Natural killer cell (primary cell): ENCODE measurements around the gene ANKRD39. TPM values are rescaled to one million over a fixed set of nuclear protein-coding genes. Genes with fewer than 3 reads are reported as not detected.

Experiments used
- ATAC-seq, 3 donors: fragments of 150-1000 bp in 2 of 3; fragments of 200-7000 bp in 1 of 3; cut with Tn5 transposase; 1 replicate in 1 of 3; 2 replicates in 2 of 3; pipeline ENCODE4 v1.10.0; 2021; ENCODE audit warnings: mild to moderate bottlenecking in 2 of 3, moderate library complexity in 2 of 3
- DNase-seq, 2 donors: peaks; one replicate each; pipeline versions ENCODE4 v3.0.0 to v3.0.0-alpha.2; 2013 to 2021; ENCODE audit warnings: mixed read lengths in 1 of 2
- H3K27ac ChIP-seq: one replicate; pipeline ENCODE4 v1.5.1; 2013; ENCODE audit warnings: mild to moderate bottlenecking, low read length
- H3K27me3 ChIP-seq: one replicate; pipeline ENCODE4 v1.6.1; 2013; ENCODE audit warnings: low read length; ENCODE audit not compliant: control insufficient read depth, insufficient read depth
- H3K36me3 ChIP-seq: one replicate; pipeline ENCODE4 v1.6.1; 2013; ENCODE audit warnings: low read length; ENCODE audit not compliant: control insufficient read depth, insufficient read depth
- H3K4me1 ChIP-seq: one replicate; pipeline ENCODE4 v1.6.1; 2013; ENCODE audit warnings: low read length; ENCODE audit not compliant: control insufficient read depth, insufficient read depth
- H3K4me3 ChIP-seq: one replicate; pipeline ENCODE4 v1.5.1; 2013; ENCODE audit warnings: low read length
- H3K9me3 ChIP-seq: one replicate; pipeline ENCODE4 v1.6.1; 2013; ENCODE audit warnings: low read length; ENCODE audit not compliant: control insufficient read depth, insufficient read depth
- H3K27ac Mint-ChIP-seq, 2 donors: one replicate each; pipeline ENCODE4 v1.8.0; 2022; ENCODE audit warnings: mild to moderate bottlenecking in 2 of 2, mixed read lengths in 2 of 2, moderate library complexity in 1 of 2
- H3K27me3 Mint-ChIP-seq, 2 donors: one replicate each; pipeline ENCODE4 v1.8.0; 2022; ENCODE audit warnings: low read depth in 2 of 2, mixed read lengths in 2 of 2
- H3K36me3 Mint-ChIP-seq: one replicate; pipeline ENCODE4 v1.8.0; 2022; ENCODE audit warnings: mixed read lengths
- H3K4me1 Mint-ChIP-seq, 2 donors: one replicate each; pipeline ENCODE4 v1.8.0; 2022; ENCODE audit warnings: mixed read lengths in 2 of 2
- H3K4me3 Mint-ChIP-seq: one replicate; pipeline ENCODE4 v1.8.0; 2022; ENCODE audit warnings: mild to moderate bottlenecking, moderate library complexity, mixed read lengths
- H3K9me3 Mint-ChIP-seq, 2 donors: one replicate each; pipeline ENCODE4 v1.8.0; 2022; ENCODE audit warnings: mixed read lengths in 2 of 2
- CTCF ChIP-seq: fragments of 200-600 bp; IDR thresholded peaks from one replicate; pipeline ENCODE4 v1.8.0; 2022; ENCODE audit warnings: antibody characterized with exemption
- WGBS: methylation state at CpG from one replicate; pipeline ENCODE4 v1.1.7; 2013; ENCODE audit warnings: missing lambda C conversion rate; ENCODE audit not compliant: insufficient coverage; 5-methylcytosine and 5-hydroxymethylcytosine counted together
- intact Hi-C: fragments of 100-400 bp; cut with micrococcal nuclease; formaldehyde crosslinking; loops from one replicate; pipeline ENCODE4 v1.14.2; 2022
- total RNA-seq, 4 donors: library from RNA; stranded (reverse); fragments of 120-200 nt in 1 of 4; gene quantifications; one replicate each; pipeline versions ENCODE4 v1.2.3 to v1.2.4, GENCODE V29; 2013 to 2022

The ANKRD39 gene
- total RNA-seq, 3 donors from 2014 or later (not counting 1 experiment from before 2014, with no cell fraction given), result 15.5 to 22.3 (median 21.6) TPM

GRCh38 chr2:96856776-96857666 lies 795 bp downstream of the ANKRD39 start:
- H3K27ac Mint-ChIP-seq, result peak overlapping the region; percentile 77 to 81
- no peaks in the 10 kb centered on the region for H3K9me3 Mint-ChIP-seq
- H3K27me3 ChIP-seq, result no peaks in the 10 kb centered on the region
- ATAC-seq (no peak), DNase-seq (peak in 1 of 2 donors; percentile 57)
- WGBS, result 16% methylated on average over 27 of the region's 27 CpGs
- H3K4me3 ChIP-seq, result peak overlapping the region; percentile 77
- peak overlapping the region; percentile 82 for H3K4me3 Mint-ChIP-seq
- H3K27me3 Mint-ChIP-seq, result no peaks in the 10 kb centered on the region
- intact Hi-C loops, result loop anchor here (5.0 to 10.0 kb wide), 2 partner anchors 40 to 258 kb away; partner anchors contain the start of genes ANKRD36 and CNNM3
- no peak for TF ChIP-seq CTCF
- peak overlapping the region; percentile 83 for H3K27ac ChIP-seq
- peaks cover 40% of the 10 kb centered on the region for H3K36me3 ChIP-seq
- H3K36me3 Mint-ChIP-seq, result no peaks in the 10 kb centered on the region
- no peaks in the 10 kb centered on the region for H3K9me3 ChIP-seq
- H3K4me1 ChIP-seq, result peaks cover 36% of the 10 kb centered on the region
- peaks cover 34 to 46% of the 10 kb centered on the region in 2 donors for H3K4me1 Mint-ChIP-seq

GRCh38 chr2:96853321-96853720 lies 4.5 kb downstream of the ANKRD39 start:
- Mint-ChIP-seq H3K27me3 (no peaks in the 10 kb centered on the region), H3K9me3 (no peaks in the 10 kb centered on the region), H3K4me3 (no peak overlapping the region), H3K27ac (no peak overlapping the region), H3K36me3 (no peaks in the 10 kb centered on the region), H3K4me1 (peaks cover 21 to 26% of the 10 kb centered on the region in 2 donors)
- Histone ChIP-seq H3K36me3 (peaks cover 40% of the 10 kb centered on the region), H3K4me1 (peaks cover 17% of the 10 kb centered on the region), H3K4me3 (no peak overlapping the region), H3K27ac (no peak overlapping the region), H3K9me3 (no peaks in the 10 kb centered on the region), H3K27me3 (no peaks in the 10 kb centered on the region)
- WGBS, result 96% methylated on average over 15 of the region's 15 CpGs
- no peak for TF ChIP-seq CTCF
- intact Hi-C loops, result loop anchor here (10.0 kb wide), 1 partner anchor 261 kb away; the partner anchor contains the start of gene ANKRD36
- DNase-seq (no peak), ATAC-seq (no peak)

- DNase-seq, result no peak
- no peak overlapping the region for H3K4me3 ChIP-seq
- H3K9me3 ChIP-seq, result no peaks in the 10 kb centered on the region
- intact Hi-C loops, result loop anchor here (10.0 kb wide), 1 partner anchor 262 kb away; the partner anchor contains the start of gene ANKRD36
- H3K27ac ChIP-seq, result no peak overlapping the region
- no peak for ATAC-seq
- H3K36me3 ChIP-seq, result peaks cover 46% of the 10 kb centered on the region
- H3K27me3 Mint-ChIP-seq, result no peaks in the 10 kb centered on the region
- no peak overlapping the region for H3K27ac Mint-ChIP-seq
- no peaks in the 10 kb centered on the region for H3K36me3 Mint-ChIP-seq
- H3K27me3 ChIP-seq, result no peaks in the 10 kb centered on the region
- H3K4me1 Mint-ChIP-seq, result peaks cover 20 to 23% of the 10 kb centered on the region in 2 donors
- WGBS, result 94% methylated on average over 6 of the region's 6 CpGs
- H3K4me1 ChIP-seq, result peaks cover 15% of the 10 kb centered on the region
- no peaks in the 10 kb centered on the region for H3K9me3 Mint-ChIP-seq
- no peak overlapping the region for H3K4me3 Mint-ChIP-seq
- no peak for TF ChIP-seq CTCF
Measured at GRCh38 chr2:96852667-96853066, 5.1 kb downstream of the ANKRD39 start.
